ENCODE measurements around the gene DNAJC13.

The DNAJC13 gene

GRCh38 chr3:132464066-132464465 lies 46.8 kb downstream of the DNAJC13 start:
- no peak for DNase-seq

DNA sequence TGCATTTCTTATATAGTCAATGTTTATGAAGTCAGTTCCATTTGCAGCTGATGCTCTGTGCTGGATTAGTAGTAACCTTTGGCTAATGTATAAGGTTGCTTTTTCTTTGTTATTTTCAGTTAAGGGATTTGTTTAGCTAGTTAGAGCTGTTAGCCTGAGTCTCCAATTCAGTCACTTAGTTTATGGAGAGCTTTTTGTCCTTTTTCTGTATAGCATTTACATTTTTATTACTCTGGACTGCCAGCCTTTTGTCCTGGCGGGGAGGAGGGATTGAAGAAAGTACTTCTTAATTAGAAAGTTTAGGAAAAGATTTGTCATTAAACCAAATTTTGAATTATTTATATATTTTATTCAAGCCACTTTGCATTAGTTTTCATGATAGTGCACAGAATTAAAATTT lies 52.0 kb downstream of the DNAJC13 start:
- no peak for DNase-seq

DNA sequence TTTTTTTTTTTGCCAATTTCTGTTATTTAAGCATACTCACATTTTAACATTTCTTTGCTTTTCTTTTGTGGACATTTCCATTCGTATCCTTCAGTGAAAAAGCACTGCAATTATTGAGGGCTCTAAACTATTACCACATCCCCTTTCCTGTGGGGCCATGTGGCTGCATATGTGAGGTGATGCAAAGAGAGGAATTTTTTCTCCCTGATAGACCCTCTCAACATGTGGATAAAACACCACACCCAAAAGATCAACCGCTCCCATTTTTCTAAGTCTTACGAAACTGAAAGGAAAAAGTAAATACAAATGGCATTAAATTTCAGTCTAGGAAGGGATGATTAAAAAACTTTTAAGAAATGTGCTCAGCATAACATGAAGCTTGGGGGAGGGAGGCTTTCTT lies 68.8 kb downstream of the DNAJC13 start:
- no peak for DNase-seq

GRCh38 chr3:132488151-132488550 lies 70.8 kb downstream of the DNAJC13 start:
- DNase-seq = no peak

DNA sequence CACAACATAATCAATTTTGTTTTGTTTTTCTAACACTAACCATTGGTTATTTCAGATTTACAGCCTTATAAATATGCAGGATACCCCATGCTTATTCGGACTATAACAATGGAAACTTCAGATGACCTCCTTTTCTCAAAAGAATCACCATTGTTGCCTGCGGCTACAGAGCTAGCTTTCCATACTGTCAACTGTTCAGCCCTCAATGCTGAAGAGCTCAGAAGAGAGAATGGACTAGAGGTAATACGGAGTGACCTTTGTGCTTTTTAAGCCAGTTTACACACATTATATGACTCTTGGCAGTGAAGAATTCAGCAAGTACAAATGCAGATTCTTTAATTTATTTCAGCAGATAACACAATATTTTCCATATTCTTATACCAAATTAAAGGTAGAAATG lies 81.8 kb downstream of the DNAJC13 start:
- no peak for DNase-seq

DNA sequence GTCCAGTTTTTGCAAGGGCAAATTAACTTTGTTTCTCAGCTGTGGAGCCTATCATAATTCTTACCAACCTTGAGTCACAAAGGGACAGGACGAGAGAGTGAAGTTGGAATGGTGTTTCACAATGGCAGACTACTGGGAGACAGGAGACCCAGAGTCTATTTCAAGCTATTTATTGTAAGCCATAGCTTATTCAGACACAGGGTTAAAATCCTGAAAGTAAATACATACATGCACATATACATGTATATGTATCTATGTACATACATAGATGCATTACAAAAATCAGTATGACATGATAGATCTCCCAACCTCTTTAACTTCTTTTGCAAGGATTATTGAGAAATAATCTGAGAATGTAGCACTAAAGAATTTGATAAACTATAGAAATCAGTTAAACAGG lies 86.3 kb downstream of the DNAJC13 start:
- DNase-seq = no peak

GRCh38 chr3:132504375-132504933 lies 87.2 kb downstream of the DNAJC13 start:
- no peak for DNase-seq

DNA sequence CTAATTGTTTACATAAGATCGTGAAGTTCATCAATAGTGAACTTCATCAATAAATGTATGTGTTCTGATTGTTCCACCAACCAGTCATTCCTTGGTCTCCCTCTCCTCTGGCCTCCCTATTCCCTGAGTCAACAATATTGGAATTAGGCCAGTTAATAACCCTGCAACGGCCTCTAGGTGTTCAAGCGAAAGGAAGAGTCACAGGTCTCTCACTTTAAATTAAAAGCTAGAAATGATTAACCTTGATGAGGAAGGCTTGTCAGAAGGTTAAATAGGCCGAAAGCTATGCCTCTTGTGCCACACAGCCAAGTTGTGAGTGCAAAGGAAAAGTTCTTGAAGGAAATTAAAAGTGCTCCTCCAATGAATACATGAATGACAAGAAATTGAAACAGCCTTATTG lies 90.4 kb downstream of the DNAJC13 start:
- no peak for DNase-seq

GRCh38 chr3:132509096-132509495 lies 91.8 kb downstream of the DNAJC13 start:
- DNase-seq = no peak

DNA sequence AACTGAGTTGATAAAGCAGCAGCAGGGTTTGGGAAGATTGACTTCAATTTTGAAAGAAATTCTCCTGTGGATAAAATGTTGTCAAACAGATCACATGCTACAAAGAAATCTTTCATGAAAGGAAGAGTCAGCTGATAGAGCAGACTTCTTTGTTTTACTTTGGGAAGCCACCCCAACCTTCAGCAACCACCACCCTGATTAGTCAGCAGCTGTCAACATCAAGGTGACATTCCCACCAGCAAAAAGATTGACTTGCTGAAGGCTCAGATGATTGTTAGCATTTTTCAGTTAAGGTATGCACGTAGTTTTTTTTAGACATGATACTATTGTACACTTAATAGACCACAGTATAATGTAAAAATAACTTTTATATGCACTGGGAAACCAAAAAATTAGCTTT lies 92.2 kb downstream of the DNAJC13 start:
- DNase-seq = no peak

- no peak for DNase-seq
These were observed 95.8 kb downstream of the DNAJC13 start for GRCh38 chr3:132513057-132513456.

- no peak for DNase-seq
These were observed 100.0 kb downstream of the DNAJC13 start for GRCh38 chr3:132517311-132517710.

- DNase-seq = no peak
These were observed 102.6 kb downstream of the DNAJC13 start for GRCh38 chr3:132519914-132520313.

GRCh38 chr3:132521901-132522300 lies 104.6 kb downstream of the DNAJC13 start:
- no peak for DNase-seq

- DNase-seq = no peak
These were observed 105.1 kb downstream of the DNAJC13 start for GRCh38 chr3:132522353-132522752.

- DNase-seq = no peak
These were observed 113.3 kb downstream of the DNAJC13 start for GRCh38 chr3:132530624-132531023.

DNA sequence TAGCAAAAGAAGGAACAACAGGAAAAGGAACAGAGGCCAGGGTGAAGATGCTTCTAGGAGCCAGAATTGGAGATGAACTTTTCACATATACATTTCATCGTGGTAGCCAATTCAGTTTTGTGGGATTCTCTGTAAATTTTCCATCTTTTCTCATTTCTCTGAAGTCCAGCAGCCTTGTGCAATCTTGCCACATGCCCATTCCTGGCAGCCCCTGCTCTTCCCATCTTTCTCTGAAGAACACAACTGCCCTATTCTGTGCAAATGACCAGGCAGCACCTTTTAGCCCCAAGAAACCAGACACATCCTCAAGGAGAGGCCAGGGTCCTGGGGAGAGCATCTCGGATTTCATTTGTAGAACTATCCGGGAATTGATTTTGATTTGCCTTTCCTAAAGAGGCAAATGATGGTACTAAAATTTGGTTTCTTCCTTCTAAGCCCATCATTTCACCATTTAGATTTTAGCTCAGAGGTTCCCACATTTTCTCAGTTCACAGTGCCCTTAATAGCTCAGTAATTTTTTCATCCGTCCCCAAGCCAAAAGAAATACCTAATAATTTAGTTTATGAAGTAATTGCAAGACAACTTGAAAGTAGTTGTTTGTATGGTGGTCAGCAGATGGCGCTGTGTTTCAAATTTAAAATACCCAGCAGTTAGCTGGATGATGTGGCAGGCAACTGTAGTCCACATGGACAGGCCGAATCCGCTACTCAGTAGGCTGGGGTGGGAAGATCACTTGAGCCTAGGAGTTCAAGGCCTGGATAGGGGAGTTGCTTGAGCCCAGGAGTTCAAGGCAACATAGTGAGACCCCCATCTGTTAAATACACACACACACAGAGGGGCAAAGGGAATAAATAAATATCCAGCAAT lies 118.5 kb downstream of the DNAJC13 start:
- peak; percentile 37 for DNase-seq

GRCh38 chr3:132536442-132537153 lies 119.3 kb downstream of the DNAJC13 start:
- DNase-seq = no peak

- DNase-seq = no peak
These were observed 120.0 kb downstream of the DNAJC13 start for GRCh38 chr3:132537297-132537696.

DNA sequence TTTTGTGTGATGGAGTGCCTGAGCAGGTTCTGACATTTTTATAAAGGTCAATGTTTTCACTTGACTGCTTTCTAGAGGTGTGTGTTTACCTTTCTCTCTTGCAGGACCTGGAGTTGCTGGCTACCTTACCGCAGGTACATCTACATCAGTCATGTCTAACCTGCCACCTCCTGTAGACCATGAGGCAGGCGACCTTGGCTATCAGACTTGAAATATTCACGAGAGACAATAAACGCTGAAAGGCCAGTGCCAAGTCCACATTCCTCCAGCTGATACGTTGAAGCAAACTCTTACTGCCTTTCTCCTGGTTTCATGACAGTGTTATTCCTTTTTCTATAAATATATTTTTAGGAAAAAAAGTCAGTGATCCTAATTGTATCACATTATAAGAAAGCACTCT lies 120.8 kb downstream of the DNAJC13 start:
- no peak for DNase-seq

DNA sequence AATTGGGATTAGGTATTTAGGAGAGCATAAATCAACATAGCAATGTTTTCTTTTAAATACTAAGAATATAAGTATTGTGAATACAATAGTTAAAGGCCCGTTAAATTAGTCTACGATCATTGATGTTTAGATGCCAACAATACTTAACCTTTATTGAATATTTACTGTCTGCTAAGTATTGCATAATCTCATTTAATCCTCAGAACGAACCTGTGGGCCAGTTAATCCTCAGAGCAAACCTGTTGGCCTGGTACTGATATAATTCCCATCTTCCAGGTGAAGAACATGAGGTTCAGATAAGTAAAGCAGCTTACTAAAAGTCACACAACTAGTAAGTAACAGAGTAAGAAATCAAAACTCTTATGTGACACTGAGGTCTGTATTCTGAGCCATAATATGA lies 122.4 kb downstream of the DNAJC13 start:
- no peak for DNase-seq

DNA sequence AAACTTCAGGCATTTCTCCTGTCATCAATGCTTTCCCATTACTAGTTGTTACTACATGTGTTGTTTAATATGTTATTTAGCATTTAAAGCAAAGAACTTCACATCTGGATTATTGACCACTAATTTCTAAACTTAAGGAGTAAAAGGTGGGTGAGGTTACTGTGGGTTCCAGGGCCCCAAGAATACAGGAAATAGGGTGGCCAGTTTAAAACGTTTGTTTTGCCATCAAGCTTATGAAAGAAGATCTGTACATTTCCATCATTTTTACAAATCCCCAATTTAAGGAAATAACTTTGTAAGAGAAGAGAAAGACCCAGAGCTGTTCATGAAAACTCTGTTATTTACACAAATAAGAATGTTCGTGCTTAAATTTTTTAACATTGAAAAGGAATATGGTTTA lies 125.3 kb downstream of the DNAJC13 start:
- no peak for DNase-seq

DNA sequence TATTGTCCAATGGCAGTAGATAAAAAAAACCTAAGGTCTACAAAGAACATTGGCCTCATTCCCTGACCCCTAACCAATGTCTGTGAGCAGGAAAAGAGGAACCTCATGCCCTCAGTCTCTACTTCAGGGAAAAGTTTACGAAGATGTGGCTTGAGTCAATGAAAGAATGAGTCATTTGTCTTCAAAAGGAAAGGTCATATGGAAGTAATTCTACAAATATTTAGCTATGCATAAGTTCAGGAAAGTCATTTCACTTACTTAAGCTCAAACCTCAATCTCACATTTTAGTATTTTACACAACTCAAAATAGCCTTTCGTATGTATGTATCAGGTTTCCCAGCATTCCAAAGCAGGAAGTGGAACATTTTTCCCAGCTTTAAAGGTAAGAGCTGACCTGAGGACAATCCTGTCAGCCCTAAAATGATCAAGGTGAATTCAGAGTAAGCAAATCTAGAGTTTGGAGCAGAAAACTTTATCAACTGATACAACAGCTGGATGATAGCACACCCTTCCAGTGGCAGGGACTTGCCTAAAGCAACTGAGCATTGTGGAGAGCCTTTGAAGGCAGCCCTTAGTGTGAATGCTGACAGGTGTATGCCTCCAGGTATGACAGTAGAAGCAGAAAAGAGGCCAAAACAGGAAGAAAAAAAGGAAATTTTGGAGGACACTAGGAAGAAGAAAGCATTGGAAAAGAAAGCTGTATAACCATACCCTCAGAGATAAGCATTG lies 125.9 kb downstream of the DNAJC13 start:
- no peak for DNase-seq

Measured in T-helper 9 cell (primary cell).